NCI-H1048 (cell line): Measurements from ENCODE around the gene SLC29A1.
A peak's percentile ranks its signal among the peaks of the same experiment; 100 is the strongest.

Experiments
- DNase-seq: peaks from one replicate; lab custom pipeline; 2025; lab: John Stamatoyannopoulos, UW

The SLC29A1 gene

DNA sequence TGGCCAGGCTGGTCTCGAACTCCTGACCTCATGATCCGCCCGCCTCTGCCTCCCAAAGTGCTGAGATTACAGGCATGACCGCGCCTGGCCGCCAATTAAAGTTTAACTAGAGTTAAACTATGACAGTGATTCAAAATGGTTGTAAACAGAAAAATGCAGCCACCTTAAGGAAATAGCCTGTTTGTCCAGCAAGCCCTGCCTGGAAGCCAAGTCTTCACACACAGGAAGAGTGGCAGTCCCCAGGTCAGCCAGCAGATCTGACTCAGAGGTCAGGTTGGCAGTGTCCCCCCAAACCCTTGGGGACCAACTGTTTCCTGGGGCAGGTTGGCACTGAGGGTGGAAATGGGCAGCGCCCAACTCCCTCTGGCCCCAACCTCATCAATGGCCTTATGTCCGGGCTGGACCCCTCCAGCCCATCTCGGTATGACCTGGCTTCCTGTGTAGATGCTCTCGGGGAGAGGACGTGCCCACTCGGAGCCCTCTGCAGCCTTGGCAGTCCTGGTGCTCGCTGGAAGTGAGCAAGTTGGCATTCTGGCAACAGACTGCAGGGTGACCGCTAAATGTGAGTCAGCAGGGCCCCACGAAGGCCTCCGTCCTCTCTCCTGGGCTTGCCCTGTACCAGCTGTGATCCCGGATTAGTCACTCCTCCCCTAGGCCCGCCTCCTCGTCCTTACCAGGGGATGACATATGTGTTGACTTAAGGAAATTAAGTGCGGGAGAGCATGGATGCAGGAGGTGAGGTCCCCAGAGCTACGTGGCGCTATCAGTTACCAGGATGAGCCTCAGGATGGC, 13.8 kb downstream of the SLC29A1 start:
- DNase-seq, result peak; percentile 63

DNA sequence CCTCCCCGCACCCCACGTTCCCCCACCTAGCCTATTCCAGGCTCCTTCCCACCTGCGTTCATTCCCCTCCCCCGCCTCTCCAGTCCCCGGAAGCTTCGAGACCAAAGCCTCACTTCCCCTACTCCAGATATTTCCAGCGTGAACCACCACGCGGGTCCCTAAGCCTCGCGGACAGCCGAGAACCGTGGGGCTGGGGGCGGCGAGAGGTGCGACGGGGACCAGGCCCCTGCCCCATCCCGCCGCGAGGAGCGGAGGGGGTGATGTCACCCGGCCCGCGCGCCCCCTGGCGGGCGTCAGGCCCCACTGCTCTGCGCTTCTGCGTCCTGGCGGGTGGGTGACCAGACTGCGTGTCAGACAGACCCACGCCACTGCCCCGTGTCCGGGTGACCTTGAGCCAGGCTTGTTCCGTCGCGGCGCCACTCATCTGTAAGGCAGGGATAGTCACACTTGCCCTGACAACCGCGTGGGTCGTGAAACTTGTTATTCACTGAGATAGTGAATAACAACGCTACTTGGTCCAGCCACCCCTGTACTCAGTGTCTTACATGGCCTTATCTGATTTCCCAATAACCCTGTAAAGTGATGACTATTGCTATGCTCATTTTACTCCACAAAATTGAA, 14.5 kb downstream of the SLC29A1 start:
- no peak for DNase-seq

DNA sequence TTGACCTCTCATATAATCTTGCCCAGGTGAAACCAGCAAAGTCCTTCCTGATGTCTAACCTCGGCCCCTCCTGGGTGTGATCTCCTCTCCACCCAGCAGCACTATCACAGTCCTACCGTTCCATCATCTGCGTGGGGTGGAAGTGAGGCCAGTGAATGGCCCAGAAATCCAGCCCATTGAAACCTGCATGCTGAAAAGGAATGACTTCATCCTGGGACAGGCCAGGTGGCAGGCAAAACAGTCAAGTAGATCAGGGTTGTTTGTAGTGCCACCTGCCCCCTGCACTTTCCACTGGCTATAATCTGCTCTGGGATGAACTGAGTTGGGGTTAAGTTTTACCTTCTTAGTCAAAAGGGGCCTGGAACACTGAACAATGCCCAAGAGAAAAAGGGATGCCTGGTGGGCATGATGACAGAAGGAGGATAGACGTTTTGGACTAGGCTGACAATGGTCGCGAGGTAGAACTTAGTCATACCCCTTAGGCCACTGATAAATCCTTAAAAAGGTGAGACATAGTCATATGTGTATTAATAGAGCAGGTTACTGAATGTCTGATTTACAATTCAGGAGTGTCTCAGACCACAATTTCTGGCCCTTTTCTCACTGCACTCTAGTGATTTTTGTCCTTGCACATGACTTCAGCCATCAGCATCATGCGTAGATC, 15.4 kb downstream of the SLC29A1 start:
- no peak for DNase-seq

DNA sequence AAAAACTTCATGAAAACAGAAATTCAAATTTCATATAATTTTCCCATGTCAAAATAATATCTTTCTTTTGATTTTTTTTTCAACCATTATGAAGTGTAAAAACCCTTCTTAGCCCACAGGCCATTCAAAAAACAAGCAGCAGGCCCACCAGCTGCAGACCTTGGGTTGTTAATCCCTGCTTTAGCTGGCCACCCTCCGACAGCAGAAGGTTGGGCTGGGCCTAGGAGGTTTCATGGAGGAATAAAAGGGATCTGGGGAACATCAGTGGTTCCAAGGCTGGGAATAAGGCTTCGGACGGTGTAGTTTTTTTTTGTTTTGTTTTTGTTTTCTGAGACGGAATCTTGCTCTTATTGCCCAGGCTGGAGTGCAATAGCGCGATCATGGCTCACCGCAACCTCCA, 19.9 kb downstream of the SLC29A1 start:
- no peak for DNase-seq

DNA sequence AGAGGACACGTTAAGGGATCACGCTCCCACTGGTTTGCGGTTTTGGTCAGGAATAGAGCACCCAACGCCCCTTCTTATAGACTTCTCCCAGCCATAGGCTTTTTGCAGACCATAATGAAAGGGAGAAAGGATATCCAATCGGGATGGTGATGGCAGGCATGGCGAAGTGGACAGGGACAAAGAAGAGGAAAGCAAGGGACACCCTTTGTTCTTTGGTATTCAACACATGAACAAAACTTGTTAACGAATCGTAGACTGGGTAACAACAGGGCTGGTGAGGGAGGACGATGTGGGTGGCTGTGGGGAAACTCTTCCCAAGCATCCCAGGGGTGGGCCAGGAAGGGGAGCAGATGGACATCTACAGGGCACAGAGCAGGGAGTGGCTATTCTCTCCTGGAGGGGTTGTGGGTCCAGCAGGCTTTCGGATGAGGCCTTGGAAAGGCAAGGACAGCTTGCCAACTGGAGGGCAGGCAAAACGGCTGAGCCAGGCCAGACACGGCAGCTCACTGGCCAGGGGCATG, 22.1 kb downstream of the SLC29A1 start:
- DNase-seq, result no peak

DNA sequence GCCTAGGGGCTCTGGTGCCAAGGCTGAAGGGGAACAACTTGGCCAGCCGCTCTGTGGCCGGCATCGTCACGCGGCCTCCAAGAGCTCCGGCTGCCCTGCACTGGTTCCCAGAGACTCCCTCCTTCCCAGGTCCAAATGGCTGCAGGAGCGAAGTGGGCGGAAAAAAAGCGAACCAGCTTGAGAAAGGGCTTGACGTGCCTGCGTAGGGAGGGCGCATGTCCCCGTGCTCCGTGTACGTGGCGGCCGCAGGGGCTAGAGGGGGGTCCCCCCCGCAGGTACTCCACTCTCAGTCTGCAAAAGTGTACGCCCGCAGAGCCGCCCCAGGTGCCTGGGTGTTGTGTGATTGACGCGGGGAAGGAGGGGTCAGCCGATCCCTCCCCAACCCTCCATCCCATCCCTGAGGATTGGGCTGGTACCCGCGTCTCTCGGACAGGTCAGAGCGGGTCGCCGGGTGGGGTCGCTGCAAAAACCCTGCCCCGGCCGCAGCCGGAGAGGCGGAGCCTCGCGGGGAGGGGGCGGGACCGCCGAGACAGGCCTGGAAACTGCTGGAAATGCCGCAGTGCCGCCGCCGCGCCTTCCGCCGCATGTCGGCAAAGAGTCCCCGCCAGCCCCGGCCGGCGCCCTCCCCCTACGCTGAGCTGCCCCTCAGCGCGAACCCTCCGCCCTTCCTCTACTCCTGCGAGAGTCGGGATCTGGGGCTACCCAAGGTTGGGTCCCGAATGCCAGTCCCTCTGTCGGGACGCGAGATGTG, 22.7 kb downstream of the SLC29A1 start:
- no peak for DNase-seq

DNA sequence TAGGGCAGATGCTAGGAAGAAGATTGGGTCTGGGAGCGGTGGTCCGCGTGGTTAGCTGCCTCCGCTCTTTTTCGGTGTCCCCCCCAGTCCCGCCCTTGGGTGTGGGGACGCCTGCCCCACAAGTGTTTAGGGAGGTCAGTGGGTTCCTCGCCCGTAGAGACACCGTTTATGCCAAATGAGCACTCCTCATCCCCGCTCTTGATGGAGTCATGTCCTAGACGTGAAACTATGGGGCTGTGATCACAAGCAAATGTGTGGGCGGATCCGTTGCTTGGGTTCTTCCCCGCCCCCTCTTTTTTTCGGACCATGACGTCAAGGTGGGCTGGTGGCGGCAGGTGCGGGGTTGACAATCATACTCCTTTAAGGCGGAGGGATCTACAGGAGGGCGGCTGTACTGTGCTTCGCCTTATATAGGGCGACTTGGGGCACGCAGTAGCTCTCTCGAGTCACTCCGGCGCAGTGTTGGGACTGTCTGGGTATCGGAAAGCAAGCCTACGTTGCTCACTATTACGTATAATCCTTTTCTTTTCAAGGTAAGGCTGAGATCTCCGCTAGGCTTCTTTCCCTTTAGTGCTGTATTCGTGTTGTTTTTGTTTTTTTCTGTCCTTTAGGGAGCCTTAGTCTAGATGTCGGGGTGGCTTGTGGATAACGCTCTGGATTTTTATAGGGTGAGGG, 23.4 kb downstream of the SLC29A1 start, which contains the start of gene HSP90AB1:
Gene HSP90AB1 (plus strand): TSS at position 439 of the 675 bp plus-strand sequence. CDS start 1,529 bp downstream, outside the sequence.
- peak; percentile 96 for DNase-seq

DNA sequence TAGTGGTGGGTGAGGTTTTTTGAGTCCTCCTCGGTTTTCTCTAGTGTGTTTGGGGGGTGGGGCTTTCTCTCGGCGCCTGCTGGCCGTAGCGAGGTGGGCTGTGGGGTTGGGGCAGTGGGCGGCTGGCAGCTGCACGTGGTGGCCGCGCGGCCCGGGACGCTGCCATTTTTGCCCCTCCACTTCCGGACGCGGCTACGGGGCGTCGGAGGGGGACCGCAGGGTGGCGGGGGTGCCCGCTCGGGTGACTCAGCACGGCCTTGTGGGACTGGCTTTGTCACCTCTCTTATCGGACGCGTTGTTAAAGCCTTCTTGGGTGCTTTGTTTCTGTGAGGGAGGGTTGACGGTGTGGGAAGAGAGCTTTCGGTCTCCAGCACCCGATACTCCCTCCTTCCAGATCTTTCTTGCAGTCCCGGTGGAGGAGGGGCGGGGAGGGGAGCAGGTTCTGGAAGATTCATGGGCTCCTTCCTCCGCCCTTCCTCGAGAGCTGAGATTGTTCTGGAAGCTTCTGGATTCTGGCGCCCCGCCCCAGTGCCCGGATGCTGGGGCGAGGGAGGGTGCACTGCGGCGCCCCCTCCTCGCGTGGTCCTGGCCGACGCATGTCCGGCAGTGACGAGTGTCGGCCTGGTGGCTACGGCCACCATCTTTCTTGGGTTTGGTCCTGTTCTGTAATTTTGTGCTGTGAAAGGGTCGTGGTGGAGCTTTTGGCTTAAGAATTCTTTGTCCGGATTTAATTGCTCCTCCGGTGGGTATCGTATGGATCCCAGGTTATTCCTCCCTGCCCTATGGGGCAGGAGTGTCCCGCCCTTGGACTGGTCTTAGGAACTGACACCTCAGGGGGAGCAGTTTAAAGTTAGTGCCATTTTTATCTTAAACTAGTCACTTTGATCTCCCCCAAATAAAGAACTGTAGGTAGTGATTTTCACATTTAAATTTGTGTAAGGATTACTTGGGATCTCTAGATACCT, 24.2 kb downstream of the SLC29A1 start:
- DNase-seq, result no peak

DNA sequence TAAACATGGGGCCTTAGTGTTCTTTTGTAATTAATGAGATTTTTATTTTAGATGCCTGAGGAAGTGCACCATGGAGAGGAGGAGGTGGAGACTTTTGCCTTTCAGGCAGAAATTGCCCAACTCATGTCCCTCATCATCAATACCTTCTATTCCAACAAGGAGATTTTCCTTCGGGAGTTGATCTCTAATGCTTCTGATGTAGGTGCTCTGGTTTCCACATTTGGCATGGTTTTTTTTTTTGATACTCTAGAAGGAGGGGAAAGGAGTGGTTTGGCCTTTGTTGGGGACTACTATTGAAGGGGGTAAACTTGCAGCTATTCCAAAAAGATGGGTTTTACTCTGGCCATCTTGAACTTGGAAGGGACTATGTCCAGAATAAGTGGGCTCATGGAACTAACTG, 25.2 kb downstream of the SLC29A1 start:
- DNase-seq, result no peak

DNA sequence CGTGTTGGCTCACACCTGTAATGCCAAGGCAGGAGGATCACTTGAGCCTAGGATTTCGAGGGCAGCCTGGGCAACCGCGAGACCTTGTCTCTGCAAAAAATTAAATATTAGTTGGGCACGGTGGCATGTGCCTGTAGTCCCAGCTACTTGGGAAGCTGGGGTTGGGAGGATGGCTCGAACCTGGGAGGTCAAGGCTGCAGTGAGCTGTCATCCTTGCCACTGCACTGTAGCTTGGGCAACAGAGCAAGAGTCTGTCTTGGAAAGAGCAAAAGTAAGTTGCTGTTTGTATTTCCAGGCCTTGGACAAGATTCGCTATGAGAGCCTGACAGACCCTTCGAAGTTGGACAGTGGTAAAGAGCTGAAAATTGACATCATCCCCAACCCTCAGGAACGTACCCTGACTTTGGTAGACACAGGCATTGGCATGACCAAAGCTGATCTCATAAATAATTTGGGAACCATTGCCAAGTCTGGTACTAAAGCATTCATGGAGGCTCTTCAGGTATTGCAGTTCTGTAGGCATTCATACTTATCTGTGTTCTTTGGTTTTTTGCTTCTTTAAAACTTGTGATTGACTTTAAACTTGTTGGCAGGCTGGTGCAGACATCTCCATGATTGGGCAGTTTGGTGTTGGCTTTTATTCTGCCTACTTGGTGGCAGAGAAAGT, 25.8 kb downstream of the SLC29A1 start:
- no peak for DNase-seq

DNA sequence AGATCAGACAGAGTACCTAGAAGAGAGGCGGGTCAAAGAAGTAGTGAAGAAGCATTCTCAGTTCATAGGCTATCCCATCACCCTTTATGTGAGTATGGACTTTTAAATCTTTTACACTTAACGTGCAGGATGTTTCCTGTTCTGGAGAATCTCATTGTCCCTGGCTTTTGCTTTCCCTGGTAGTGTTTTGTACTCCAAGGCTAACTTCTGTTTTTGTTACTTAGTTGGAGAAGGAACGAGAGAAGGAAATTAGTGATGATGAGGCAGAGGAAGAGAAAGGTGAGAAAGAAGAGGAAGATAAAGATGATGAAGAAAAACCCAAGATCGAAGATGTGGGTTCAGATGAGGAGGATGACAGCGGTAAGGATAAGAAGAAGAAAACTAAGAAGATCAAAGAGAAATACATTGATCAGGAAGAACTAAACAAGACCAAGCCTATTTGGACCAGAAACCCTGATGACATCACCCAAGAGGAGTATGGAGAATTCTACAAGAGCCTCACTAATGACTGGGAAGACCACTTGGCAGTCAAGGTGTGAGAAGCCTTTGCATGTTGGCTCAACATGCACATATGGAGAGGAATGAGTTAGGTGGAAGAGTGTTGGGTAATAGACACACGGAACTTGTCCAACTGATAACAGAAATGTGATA, 26.8 kb downstream of the SLC29A1 start:
- no peak for DNase-seq

DNA sequence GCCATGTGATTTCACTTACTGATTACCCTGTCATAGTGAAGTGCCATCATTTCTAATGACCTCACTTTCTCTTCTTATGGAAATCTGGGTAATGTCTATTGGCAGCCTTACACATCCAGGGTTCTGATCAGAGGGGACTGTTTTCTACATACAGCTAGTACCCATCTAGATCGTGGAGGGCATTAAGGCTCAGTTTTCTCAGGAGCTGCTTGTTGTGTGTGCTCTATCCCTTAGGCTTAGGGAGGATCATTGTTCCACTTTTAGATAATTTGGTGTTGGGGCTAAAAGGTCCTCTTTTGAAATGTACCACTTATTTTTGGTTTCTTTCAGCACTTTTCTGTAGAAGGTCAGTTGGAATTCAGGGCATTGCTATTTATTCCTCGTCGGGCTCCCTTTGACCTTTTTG, 27.3 kb downstream of the SLC29A1 start:
- no peak for DNase-seq

DNA sequence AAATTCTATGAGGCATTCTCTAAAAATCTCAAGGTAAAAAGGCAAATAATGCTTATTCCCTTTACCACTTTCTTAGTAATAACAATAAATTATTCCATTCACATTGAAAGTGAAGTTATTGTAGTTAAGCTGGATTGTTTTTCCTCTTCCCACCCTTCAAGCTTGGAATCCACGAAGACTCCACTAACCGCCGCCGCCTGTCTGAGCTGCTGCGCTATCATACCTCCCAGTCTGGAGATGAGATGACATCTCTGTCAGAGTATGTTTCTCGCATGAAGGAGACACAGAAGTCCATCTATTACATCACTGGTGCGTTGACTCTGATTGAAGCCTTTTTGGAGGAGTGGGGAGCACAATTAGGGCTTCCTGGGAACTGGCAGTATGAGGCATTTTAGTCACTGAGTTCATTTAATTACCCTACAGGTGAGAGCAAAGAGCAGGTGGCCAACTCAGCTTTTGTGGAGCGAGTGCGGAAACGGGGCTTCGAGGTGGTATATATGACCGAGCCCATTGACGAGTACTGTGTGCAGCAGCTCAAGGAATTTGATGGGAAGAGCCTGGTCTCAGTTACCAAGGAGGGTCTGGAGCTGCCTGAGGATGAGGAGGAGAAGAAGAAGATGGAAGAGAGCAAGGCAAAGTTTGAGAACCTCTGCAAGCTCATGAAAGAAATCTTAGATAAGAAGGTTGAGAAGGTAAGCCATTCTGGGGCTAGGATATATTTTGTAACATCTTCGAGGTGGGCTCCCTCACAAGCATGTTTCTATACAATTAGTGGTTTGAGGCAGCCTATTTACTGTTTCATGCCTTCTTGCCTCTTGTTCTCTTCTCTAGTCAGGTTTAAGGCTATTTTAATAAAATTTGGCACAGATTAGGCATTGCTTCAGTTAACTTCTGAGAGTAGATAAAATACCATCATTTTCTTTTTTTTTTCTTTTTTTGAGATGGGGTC, 28.5 kb downstream of the SLC29A1 start:
- DNase-seq, result no peak

DNA sequence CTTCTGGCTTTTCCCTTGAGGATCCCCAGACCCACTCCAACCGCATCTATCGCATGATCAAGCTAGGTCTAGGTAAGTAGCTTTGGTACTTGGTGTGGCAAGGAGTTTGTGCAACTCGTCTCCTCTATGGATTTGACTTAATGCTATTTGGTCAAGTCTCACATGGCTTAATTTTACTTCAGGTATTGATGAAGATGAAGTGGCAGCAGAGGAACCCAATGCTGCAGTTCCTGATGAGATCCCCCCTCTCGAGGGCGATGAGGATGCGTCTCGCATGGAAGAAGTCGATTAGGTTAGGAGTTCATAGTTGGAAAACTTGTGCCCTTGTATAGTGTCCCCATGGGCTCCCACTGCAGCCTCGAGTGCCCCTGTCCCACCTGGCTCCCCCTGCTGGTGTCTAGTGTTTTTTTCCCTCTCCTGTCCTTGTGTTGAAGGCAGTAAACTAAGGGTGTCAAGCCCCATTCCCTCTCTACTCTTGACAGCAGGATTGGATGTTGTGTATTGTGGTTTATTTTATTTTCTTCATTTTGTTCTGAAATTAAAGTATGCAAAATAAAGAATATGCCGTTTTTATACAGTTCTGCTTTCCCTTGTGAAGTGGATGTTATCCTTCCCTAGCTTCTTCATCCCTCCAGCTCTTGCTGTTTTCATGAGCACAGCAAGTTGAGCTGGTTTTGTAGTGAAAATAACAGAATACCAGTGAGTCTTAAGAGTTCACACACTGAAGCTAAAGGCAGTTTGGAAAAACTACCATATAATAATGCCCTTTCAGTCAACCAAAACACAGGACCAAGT, 30.1 kb downstream of the SLC29A1 start:
- no peak for DNase-seq

DNA sequence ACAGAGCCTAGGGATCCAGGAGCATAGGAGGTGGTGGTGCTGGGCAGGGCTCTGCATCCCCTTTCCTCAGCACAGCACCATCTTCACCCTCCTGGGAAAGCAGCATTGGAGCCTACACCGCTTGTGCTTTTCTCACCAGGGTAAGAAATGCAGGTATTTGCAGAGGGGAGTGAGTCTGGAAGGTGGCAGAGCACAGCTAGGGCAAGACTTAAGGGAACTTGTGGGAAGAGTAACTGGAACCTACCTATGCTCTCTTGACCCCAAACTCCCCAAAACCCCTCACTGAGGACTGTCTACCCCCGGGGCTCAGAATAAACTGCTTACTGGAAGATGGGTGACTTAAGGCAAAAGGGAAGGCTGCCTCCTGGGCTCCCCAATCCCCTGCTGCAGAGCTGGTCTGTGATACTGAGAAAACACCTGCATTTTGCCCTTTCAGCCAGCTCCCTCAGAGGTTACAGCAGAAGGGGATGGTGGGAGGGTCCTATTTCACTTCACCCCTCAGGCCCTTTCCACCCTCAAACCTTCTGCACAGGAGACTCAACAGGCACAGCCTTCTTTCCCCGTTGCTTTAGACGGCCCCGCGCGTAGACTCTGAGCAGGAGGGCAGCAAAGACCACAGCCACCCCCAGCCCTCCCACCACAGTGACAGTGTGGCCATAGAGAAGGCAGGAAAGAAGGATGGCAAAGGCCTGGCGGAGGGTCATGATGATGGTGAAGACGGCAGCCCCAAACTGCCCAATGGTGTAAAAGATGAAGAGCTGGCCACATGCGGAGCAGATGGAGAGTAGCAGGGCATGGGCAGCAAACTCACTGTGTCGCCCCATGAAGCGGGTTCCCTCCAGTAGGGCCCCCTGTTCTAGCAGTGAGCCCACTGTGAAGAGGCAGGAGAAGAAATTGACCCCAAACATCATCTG, 31.1 kb downstream of the SLC29A1 start:
- no peak for DNase-seq
